ENCODE data around the gene C1RL.
"Not testable (repeated sequence)": the region's sequence is repeated elsewhere in the genome, so short reads cannot be mapped to it uniquely, and the experiment has no call there.

C1RL gene

GRCh38 chr12:7114008-7114407, 5.0 kb upstream of the C1RL start:
- DNase-seq = no peak

GRCh38 chr12:7113389-7113871, 4.4 kb upstream of the C1RL start:
- DNase-seq = peak; percentile 52 to 67 (median 57)

DNA sequence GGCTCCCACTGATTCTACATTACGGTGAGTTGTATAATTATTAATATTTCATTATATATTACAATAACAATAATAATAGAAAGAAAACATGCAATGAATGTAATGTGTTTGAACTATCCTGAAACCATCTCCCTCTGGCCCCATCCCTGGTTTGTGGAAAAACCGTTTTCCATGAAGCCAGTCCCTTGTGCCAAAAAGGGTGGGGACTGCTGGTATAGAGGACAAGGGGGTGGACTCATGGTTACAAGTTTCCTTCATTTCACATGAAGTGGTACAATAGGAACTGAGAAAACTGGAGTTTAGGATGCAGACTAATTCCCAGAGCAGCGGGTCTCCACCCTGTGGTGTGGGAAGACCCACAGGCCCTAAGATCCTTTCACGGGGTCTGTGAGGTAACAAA, 3.0 kb upstream of the C1RL start:
- no peak for DNase-seq

DNA sequence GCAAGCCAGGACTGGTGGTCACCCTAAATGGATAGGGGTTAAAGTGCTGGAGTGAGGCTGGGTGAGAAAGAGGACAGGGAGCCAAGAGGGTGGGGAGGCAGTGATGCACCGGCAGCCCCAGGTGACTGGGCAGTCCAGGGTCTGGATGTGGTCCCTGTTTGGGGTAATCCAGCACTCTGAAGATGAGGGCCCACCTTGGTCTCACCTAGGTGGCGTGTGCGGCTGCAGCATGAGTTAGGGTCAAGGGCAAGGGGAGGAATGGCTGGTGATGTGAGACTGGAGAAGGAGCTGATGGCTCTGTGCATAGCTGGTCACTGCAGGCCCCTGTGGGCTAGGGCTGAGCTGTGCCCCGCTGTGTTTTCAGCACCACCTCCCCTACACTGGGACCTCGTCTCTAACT, 1.6 kb upstream of the C1RL start:
- DNase-seq = no peak

DNA sequence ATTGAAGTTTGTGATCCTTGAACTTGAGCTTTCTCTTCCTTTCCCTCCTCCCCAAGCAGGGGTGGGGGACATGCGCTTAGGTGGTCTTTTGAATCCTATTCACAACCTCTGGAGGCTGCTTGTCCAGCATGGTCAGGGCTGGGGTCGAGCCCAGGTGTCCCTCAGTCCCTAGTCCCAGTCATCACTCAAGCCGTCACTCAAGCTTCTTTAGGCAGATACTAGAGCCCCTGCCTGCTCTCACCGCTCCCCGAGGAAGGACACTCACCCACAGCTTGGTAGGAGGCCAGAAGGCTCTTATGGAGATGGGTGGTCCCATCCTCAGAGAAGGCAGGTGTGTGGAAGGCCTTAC, 532 bp upstream of the C1RL start:
- no peak for DNase-seq

DNA sequence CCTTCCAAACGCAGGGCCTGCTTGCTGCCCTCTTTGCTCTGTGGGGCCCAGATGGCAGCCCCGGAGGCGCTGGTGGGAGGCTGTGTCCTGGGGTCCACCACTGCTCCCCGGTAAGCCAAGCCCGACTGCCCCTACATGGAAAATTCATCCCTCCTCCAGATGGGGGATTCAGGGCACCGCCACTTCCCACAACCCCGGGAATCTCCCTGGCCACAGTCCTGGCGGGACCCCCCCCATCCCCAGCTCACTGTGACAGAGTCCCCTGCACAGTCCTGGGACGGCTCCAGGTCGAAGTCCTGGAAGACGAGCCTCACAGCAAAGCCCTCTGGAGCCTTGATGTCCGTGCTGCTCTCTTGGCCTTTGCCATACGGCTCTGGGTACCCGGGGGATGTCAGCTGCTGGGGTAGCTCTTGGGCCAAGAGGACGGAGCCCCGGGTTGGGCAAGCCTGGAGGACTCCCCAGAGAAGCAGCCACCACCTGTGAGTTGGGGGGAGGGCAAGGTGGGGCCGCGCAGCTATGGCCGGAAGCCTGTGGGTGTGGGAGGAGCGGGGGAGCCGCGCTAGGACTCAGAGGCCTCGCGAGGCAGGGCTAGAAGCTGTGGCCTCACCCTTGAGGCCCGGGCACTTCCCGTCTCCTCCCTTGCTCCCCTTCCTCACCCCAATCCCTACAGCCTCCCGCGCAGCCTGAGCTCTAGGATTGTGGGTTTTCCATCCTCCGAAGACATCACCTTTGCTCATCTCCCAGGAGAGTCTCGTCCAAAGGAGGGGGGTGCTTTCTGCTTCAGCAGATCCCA, 815 bp downstream of the C1RL start:
- DNase-seq = peak; percentile 13 to 70 (median 47)

- DNase-seq = peak in 1 of 4 experiments; percentile 16
Measured at GRCh38 chr12:7107636-7108002, 1.4 kb downstream of the C1RL start.

DNA sequence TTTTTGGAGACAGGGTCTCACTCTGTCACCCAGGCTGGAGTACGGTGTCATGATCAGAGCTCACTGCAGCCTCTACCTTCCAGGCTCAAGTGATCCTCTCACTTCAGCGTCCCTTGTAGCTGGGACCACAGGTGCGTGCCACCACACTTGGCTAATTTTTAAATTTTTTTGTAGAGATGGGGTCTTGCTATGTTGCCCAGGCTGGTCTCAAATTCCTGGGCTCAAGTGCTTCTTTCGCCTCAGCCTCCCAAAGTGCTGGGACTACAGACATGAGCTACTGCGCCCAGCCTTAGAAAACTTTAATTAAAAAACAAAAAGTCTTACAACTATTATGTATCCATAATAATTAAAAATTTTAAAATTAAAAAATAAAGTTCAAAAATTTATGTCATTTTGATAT, 1.8 kb downstream of the C1RL start:
- not testable (repeated sequence) for DNase-seq

DNA sequence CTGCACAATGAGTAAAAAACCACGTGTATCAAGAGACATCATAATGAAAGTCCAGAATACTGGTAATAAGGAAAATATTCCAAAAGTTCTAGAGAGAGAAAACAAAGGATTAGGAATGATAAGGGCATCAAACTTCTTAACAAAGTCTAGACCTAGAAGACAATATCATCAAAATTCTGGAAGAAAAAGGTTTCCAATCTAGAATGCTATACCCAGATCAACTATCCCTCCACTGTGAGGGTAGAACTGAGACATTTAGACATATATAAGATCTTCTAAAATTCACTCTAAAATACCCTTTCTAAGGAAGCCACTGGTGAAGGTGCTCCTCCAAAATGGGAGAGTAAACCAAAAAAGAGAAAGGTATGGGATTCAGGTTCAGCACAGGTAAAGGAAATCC, 2.9 kb downstream of the C1RL start:
- no peak for DNase-seq

DNA sequence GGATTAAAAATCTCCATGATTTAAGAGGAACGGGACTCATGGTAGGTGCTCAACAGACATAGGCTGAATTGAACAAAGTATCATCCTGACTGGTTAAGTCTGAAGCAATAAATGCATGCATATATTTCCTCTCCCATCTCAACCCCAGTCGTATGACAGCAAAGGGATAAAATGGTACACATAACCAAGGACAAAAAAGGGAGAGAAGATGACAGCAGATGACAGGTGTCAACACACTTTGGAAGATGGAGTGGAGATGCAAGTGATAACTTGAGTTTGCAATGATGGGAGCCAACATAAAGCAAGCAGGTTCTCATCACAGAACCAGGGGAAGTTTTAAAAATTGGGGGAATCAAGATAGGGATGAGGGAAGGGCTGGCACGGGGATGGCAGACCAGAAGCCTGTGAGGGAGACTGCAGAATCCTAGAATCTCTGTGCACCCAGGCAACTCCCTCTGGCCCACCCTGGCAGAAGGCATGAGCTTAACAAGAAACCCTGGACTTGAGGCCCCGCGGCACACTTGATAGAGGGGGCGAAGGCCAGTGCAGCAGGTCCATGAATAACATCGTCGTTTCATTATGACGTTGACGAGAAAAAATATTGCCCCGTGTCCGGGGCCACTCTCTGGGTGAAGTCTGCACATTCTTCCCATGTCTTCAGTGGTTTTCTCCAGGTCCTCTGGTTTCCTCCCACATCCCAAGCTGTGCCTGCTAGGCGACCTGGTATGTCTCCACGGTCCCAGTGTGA, 5.0 kb downstream of the C1RL start:
- no peak for DNase-seq

- DNase-seq = no peak
Measured at GRCh38 chr12:7102582-7102981, 6.4 kb downstream of the C1RL start.

GRCh38 chr12:7101694-7102131, 7.3 kb downstream of the C1RL start:
- DNase-seq = no peak

- DNase-seq = no peak
Measured at GRCh38 chr12:7101047-7101693, 7.8 kb downstream of the C1RL start.

DNA sequence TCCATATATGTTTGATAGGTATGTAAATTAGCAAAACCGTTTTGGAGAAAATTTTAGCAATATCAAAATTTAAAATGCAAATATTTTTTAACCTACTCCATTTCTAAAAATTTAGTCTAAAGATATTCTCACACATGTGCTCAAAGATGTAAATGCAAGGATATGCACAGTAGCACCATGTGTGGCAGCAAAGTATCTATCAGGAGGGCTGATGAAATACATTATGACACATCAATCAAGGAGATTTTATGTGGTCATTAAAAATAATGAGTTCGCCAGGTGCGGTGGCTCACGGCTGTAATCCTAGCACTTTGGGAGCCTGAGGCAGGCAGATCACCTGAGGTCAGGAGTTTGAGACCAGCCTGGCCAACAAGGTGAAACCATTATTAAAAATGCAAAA, 8.8 kb downstream of the C1RL start:
- no peak for DNase-seq

DNA sequence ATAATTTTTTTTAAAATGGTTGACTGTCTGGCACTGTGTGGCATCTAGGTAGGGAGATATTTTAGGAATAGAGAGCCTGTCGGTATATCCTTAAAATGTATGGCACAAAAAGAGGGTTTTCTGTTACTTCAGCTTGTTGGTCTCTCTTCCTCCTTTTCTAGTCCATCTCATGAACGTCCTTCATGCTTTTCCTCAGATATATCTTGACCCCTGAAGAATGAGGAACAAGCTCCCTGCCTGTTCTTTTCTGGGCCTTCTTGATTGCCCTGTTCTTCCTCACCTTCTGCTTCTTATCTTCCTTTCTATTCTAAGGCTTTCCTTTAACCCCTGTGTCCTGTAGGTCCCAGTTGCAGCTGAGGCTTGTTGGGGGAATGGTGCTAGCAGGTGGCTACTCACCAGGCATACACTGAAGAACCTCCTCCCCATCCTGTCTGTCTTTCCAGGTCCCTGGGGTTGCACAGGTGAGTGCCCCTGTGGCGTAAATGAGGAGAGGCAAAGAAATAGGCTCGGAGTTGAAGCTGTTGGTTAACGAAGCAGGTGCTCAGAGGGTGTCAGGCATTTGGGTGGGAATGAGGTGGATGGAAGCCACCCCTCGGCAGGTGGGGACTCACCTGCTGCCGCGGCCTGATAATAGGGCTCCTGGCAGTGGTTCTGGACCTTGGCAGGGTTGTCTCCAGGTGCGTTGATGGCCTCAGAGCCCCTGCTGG, 9.6 kb downstream of the C1RL start:
- peak; percentile 26 to 74 (median 62) for DNase-seq

- no peak for DNase-seq
Measured at GRCh38 chr12:7096979-7097378, 12.0 kb downstream of the C1RL start.

DNA sequence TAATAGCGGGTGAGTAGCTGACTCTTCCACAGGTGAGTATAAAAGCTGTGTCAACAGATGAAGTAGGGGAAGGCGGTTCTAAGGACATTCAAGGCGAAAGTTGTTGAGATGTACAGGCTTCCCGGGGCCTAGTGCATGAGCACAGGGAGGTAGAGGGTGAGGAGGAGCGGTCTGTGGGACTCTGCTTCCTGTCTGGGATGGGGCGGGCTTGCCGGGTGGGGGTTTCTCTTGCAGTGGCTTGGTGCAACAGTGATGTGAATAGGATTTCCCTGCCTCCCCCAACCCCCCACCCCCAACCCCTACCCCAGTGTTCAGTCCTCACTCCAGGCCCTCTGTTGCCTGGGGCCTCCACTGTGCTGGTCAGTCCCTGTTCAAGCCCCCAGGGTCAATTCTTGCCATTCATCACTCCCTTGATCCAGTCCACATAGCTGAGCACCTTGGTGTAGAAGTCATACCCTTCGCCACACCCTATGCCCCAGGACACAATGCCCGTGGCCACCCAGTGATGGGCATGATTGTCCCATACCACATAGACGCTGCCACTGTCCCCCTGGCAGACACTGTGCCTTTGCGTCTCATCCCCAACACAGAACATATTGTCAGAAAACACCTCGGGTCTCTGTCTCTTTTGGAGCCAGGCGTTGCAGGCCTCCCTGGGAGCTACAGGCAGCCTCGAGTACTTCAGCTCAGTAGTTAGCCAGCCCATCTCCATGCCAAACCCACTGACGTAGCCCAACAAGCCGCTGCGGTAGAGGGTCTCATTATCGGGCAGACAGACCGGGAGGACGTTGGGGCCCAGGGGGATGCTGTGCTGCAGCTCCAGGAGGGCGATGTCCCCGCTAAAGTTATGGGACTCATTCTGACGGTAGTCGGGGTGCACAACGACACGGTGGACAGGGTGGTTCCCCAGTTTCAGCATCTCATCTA, 12.7 kb downstream of the C1RL start:
- DNase-seq = no peak

GRCh38 chr12:7093892-7094291, 15.1 kb downstream of the C1RL start:
- no peak for DNase-seq

- DNase-seq = peak in 2 of 4 experiments; percentile 37 to 44
Measured at GRCh38 chr12:7093486-7093885, 15.5 kb downstream of the C1RL start.

DNA sequence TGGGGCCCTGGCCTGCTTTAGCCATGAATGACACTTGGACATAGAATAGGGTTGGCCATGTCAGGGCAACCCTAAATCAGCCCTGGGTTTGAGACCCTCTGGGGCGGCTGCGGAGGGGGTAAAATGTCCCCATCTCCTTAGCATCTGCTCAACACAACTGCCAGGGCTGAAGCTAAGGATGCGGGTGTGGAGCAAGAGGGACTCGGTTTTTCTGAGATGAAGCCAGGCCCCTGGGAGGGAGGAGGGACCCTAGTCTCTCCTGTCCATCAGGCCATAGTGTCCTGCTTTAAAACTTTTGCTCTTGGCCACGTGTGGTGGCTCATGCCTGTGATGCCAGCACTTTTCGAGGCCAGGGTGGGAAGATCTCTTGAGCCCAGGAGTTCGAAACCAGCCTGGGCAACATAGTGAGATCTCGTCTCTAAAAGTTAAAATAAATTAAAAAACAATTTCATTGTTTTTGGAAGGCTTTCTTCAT, 16.0 kb downstream of the C1RL start:
- DNase-seq = no peak

DNA sequence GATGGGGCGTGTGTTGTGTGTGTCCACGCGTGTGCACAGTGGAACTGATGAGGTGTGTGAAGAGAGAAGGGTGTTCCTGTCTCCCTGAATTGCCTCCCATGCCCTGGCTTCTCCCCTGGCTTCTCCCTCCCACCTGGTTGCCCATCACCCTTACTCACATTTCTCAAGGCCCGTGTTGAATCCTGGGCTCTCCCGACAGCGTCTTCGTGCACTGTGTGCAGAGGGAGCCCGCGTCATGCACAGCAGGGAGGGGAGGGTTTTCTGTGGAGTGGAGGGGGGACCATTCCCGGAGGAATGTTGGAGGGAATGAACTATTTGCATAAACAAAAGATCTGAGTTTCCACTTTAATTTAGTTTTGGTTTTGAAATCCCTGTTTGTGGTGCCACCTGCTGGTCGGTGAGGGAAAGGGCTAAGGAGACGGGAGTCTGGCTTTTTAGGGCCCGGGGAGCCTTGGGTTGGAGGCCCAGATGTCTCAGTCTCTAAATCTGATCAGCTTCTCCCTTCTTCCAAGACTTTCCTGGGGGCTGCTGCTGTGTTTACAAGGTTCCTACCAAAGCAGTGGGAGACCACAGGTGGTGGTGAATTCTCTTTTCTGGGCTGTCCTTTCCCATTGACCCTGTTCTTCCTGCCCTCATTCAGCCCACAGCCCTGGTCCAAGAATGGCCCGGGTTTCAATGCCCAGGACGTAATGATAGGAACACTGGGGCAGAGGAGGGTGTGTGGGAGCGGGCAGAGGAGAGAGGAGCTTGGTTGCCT, 16.6 kb downstream of the C1RL start, which contains the start of gene C1R:
Gene C1R, minus strand, starts transcription at position 217 of the 757 bp plus-strand sequence. Its CDS starts 57 bp downstream, at position 160.
- DNase-seq = peak; percentile 60 to 77 (median 73)

Data from suppressor macrophage (primary cell).